Stimulated activated CD8-positive, alpha-beta memory T cell treated with anti-CD3 and anti-CD28 coated beads, Interleukin-4, amount 100 ng/mL, for 48 hours (primary cell): ENCODE data around the gene MACIR.
A peak's percentile ranks its signal among the peaks of the same experiment; 100 is the strongest.
"Not testable (repeated sequence)": the region's sequence is repeated elsewhere in the genome, so short reads cannot be mapped to it uniquely, and the experiment has no call there.

ENCODE experiments used
- DNase-seq: peaks from one replicate; pipeline ENCODE4 v3.0.0-alpha.2; 2020

Gene MACIR

GRCh38 chr5:103258368-103258956 is at the start of gene MACIR:
MACIR (plus strand) TSS chr5:103258763; CDS start chr5:103275920, 17,157 bp downstream.
- DNase-seq, result peak; percentile 92

GRCh38 chr5:103209065-103209464 is 49.5 kb upstream of the MACIR start:
- DNase-seq, result no peak

GRCh38 chr5:103210952-103211351 is 47.6 kb upstream of the MACIR start:
- no peak for DNase-seq

- no peak for DNase-seq
Observed at GRCh38 chr5:103211576-103212561, 46.7 kb upstream of the MACIR start.

- no peak for DNase-seq
Observed at GRCh38 chr5:103216137-103216536, 42.4 kb upstream of the MACIR start.

GRCh38 chr5:103216697-103217096 is 41.9 kb upstream of the MACIR start:
- no peak for DNase-seq

- no peak for DNase-seq
Observed at GRCh38 chr5:103217101-103217500, 41.5 kb upstream of the MACIR start.

- no peak for DNase-seq
Observed at GRCh38 chr5:103218164-103218563, 40.4 kb upstream of the MACIR start.

- not testable (repeated sequence) for DNase-seq
Observed at GRCh38 chr5:103219074-103219473, 39.5 kb upstream of the MACIR start.

GRCh38 chr5:103223031-103223955 is 35.3 kb upstream of the MACIR start:
- DNase-seq, result no peak

GRCh38 chr5:103224118-103224893 is 34.3 kb upstream of the MACIR start:
- DNase-seq, result peak; percentile 40

GRCh38 chr5:103224894-103225246 is 33.7 kb upstream of the MACIR start:
- no peak for DNase-seq

GRCh38 chr5:103228061-103228460 is 30.5 kb upstream of the MACIR start:
- DNase-seq, result no peak

GRCh38 chr5:103228588-103228987 is 30.0 kb upstream of the MACIR start:
- no peak for DNase-seq

GRCh38 chr5:103232393-103232999 is 26.1 kb upstream of the MACIR start:
- no peak for DNase-seq

- no peak for DNase-seq
Observed at GRCh38 chr5:103234239-103234975, 24.2 kb upstream of the MACIR start.

- DNase-seq, result no peak
Observed at GRCh38 chr5:103235891-103236290, 22.7 kb upstream of the MACIR start.

- DNase-seq, result no peak
Observed at GRCh38 chr5:103237778-103238177, 20.8 kb upstream of the MACIR start.

- no peak for DNase-seq
Observed at GRCh38 chr5:103243665-103244064, 14.9 kb upstream of the MACIR start.

GRCh38 chr5:103244398-103244797 is 14.2 kb upstream of the MACIR start:
- DNase-seq, result no peak

- DNase-seq, result no peak
Observed at GRCh38 chr5:103245761-103246160, 12.8 kb upstream of the MACIR start.
